ENCODE results near the gene FXN. TPM values are rescaled to one million over a fixed set of nuclear protein-coding genes. Genes with fewer than 3 reads are reported as not detected.

The FXN gene
- total and polyA plus RNA-seq, 11 donors = 14.8 to 40.2 (median 24.1) TPM

GRCh38 chr9:68996462-68996861, 39.1 kb upstream of the FXN start:
- Histone ChIP-seq H3K36me3 (peaks cover 0 to 1% (median 0%) of the 10 kb centered on the region in 9 donors), H3K9me3 (no peaks in the 10 kb centered on the region), H3K4me1 (peaks cover 0 to 41% (median 20%) of the 10 kb centered on the region in 12 donors), H3K27me3 (no peaks in the 10 kb centered on the region), H3K4me3 (peak overlapping the region in 2 of 12 donors; percentile 0 to 10), H3K27ac (peak overlapping the region in 4 of 12 donors; percentile 2 to 75 (median 20))
- no peak for TF ChIP-seq CTCF (IDR thresholded peaks at IDR 0.05)
- no peak for TF ChIP-seq POLR2A (IDR thresholded peaks at IDR 0.05)
- WGBS, 4 donors = 73 to 83% (median 77%) methylated on average over 5 of the region's 5 CpGs
- intact Hi-C loops (cut with DNase I) = loop anchor here in 7 of 10 donors (5.0 to 10.0 kb wide), 9 partner anchors 52 to 414 kb away; partner anchors contain the start of gene PIP5K1B (in 4 of the 7)
- DNase-seq = no peak
- ATAC-seq = no peak

- TF ChIP-seq CTCF (IDR thresholded peaks at IDR 0.05) (no peak), POLR2A (IDR thresholded peaks at IDR 0.05) (no peak)
- Histone ChIP-seq H3K4me3 (no peak overlapping the region), H3K4me1 (peaks cover 0 to 41% (median 20%) of the 10 kb centered on the region in 12 donors), H3K27ac (peak overlapping the region in 7 of 12 donors; percentile 2 to 64 (median 62)), H3K27me3 (no peaks in the 10 kb centered on the region), H3K9me3 (no peaks in the 10 kb centered on the region), H3K36me3 (no peaks in the 10 kb centered on the region)
- WGBS, 4 donors = 76 to 88% (median 81%) methylated on average over 3 of the region's 3 CpGs
- intact Hi-C loops (cut with DNase I) = loop anchor here in 8 of 10 donors (2.0 to 10.0 kb wide), 11 partner anchors 53 to 415 kb away; partner anchors contain the start of gene PIP5K1B (in 4 of the 8)
- DNase-seq = no peak
- no peak for ATAC-seq
Observed at GRCh38 chr9:68997666-68998065, 37.9 kb upstream of the FXN start.

GRCh38 chr9:68998385-68998784, 37.2 kb upstream of the FXN start:
- Histone ChIP-seq H3K4me1 (peaks cover 0 to 41% (median 20%) of the 10 kb centered on the region in 12 donors), H3K4me3 (no peak overlapping the region), H3K9me3 (no peaks in the 10 kb centered on the region), H3K27ac (peak overlapping the region; percentile 24 to 71 (median 62)), H3K27me3 (no peaks in the 10 kb centered on the region), H3K36me3 (no peaks in the 10 kb centered on the region)
- intact Hi-C loops (cut with DNase I) = loop anchor here in 8 of 10 donors (2.0 to 10.0 kb wide), 11 partner anchors 54 to 416 kb away; partner anchors contain the start of gene PIP5K1B (in 4 of the 8)
- ATAC-seq (peak; percentile 12 to 41 (median 28)), DNase-seq (no peak)
- WGBS, 4 donors = 35 to 52% (median 42%) methylated on average over 4 of the region's 4 CpGs
- no peak for TF ChIP-seq CTCF (IDR thresholded peaks at IDR 0.05)
- TF ChIP-seq POLR2A (IDR thresholded peaks at IDR 0.05) = no peak

GRCh38 chr9:68998812-68999211, 36.7 kb upstream of the FXN start:
- Histone ChIP-seq H3K4me1 (peaks cover 0 to 41% (median 20%) of the 10 kb centered on the region in 12 donors), H3K9me3 (no peaks in the 10 kb centered on the region), H3K27ac (peak overlapping the region; percentile 24 to 71 (median 62)), H3K36me3 (no peaks in the 10 kb centered on the region), H3K4me3 (no peak overlapping the region), H3K27me3 (no peaks in the 10 kb centered on the region)
- DNase-seq (no peak), ATAC-seq (peak in 3 of 4 donors; percentile 25 to 47 (median 33))
- intact Hi-C loops (cut with DNase I) = loop anchor here in 8 of 10 donors (2.0 to 10.0 kb wide), 11 partner anchors 54 to 417 kb away; partner anchors contain the start of gene PIP5K1B (in 4 of the 8)
- 44 to 60% (median 45%) methylated on average over 5 of the region's 5 CpGs for WGBS, 4 donors
- TF ChIP-seq POLR2A (IDR thresholded peaks at IDR 0.05) (no peak), CTCF (IDR thresholded peaks at IDR 0.05) (peak in 1 of 12 donors; percentile 12)
